ENCODE results near the gene LRIF1.

The LRIF1 gene

DNA sequence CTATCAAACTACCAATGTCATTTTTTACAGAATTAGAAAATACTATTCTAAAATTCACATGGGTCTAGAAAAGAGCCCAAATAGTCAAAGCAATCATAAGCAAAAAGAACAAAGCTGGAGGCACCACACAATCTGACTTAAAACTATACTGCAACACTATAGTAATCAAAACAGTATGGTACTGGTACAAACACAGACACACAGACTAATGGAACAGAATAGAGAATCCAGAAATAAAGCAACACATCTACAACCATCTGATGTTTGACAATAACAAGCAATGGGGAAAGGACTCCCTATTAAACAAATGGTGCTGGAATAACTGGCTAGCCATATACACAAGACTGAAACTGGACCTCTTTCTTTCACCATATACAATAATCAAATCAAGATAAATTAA is 50.9 kb downstream of the LRIF1 start:
- no peaks in the 10 kb centered on the region for H3K27me3 ChIP-seq (ENCODE audit: insufficient read depth, low read depth, severe bottlenecking)
- H3K9me3 ChIP-seq (ENCODE audit: severe bottlenecking) = no peaks in the 10 kb centered on the region
- H3K27ac ChIP-seq = no peak overlapping the region
- H3K36me3 ChIP-seq = no peaks in the 10 kb centered on the region
- no peak overlapping the region for H3K4me3 ChIP-seq (ENCODE audit: low read depth, low read length)
- TF ChIP-seq, protein P1, sequence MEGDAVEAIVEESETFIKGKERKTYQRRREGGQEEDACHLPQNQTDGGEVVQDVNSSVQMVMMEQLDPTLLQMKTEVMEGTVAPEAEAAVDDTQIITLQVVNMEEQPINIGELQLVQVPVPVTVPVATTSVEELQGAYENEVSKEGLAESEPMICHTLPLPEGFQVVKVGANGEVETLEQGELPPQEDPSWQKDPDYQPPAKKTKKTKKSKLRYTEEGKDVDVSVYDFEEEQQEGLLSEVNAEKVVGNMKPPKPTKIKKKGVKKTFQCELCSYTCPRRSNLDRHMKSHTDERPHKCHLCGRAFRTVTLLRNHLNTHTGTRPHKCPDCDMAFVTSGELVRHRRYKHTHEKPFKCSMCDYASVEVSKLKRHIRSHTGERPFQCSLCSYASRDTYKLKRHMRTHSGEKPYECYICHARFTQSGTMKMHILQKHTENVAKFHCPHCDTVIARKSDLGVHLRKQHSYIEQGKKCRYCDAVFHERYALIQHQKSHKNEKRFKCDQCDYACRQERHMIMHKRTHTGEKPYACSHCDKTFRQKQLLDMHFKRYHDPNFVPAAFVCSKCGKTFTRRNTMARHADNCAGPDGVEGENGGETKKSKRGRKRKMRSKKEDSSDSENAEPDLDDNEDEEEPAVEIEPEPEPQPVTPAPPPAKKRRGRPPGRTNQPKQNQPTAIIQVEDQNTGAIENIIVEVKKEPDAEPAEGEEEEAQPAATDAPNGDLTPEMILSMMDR (IDR thresholded peaks at IDR 0.05; ENCODE audit: low read depth, low read length) = no peak
- no peak for DNase-seq

- H3K36me3 ChIP-seq = no peaks in the 10 kb centered on the region
Observed at GRCh38 chr1:110903853-110904500, 59.7 kb downstream of the LRIF1 start.

DNA sequence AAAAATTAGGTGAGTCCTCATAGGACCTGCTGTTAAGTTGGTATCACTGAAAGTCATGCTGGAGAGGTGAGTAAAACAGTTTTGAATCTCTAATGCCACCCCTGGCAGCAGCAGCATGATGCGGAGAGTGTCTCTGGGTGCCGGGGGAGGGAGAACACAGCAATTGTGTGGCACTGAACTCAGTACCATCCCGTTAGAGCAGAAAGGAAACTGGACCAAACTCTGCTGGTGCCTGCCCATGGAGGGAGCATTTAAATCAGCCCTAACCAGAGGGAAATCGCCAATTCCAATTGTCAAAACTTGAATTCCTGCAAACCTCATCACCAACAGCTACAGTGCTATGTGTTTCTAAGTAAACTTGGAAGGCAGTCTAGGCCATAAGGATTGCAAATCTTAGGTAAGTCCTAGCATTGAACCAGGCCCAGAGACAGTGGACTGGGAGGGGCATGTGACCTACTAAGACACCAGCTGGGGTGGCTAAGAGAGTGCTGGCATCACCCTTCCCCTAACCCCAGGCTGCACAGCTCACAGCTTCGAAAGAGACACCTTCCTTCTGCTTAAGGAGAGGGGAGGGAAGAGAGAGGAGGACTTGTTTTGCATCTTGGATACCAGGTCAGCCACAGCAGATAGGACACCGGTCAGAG is 60.8 kb downstream of the LRIF1 start:
- DNase-seq = no peak
- no peaks in the 10 kb centered on the region for H3K36me3 ChIP-seq
- TF ChIP-seq, protein P1 (IDR thresholded peaks at IDR 0.05; ENCODE audit: low read depth, low read length) = no peak
- H3K9me3 ChIP-seq (ENCODE audit: severe bottlenecking) = no peaks in the 10 kb centered on the region
- H3K27ac ChIP-seq = no peak overlapping the region
- no peaks in the 10 kb centered on the region for H3K27me3 ChIP-seq (ENCODE audit: insufficient read depth, low read depth, severe bottlenecking)
- H3K4me3 ChIP-seq (ENCODE audit: low read depth, low read length) = no peak overlapping the region

More at GRCh38 chr1:110903853-110904500, 59.7 kb downstream of the LRIF1 start:
- Histone ChIP-seq H3K9me3 (ENCODE audit: severe bottlenecking) (no peaks in the 10 kb centered on the region), H3K4me3 (ENCODE audit: low read depth, low read length) (no peak overlapping the region), H3K27ac (no peak overlapping the region), H3K27me3 (ENCODE audit: insufficient read depth, low read depth, severe bottlenecking) (no peaks in the 10 kb centered on the region)
- no peak for DNase-seq
- TF ChIP-seq, protein P1 (IDR thresholded peaks at IDR 0.05; ENCODE audit: low read depth, low read length) = no peak

DNA sequence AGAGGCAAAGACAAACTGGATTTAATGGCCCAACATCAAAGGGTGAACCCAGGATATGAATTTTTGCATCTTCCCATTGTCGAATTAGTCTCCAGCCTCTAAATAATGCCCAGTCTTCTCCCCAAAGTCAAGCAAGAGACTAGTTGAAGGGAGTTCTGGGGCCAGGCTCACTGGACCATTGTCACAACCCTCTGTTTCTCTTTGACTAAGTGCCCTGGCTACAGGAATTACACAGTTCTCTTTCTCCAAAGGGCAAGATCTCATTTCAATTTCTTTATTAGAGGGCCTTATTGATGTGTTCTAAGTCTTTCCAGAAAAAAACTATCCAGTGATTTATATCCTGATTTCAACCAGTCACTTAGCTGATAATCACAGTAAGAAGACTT is 64.3 kb downstream of the LRIF1 start:
- Histone ChIP-seq H3K36me3 (no peaks in the 10 kb centered on the region), H3K27ac (no peak overlapping the region), H3K4me3 (ENCODE audit: low read depth, low read length) (no peak overlapping the region), H3K27me3 (ENCODE audit: insufficient read depth, low read depth, severe bottlenecking) (no peaks in the 10 kb centered on the region), H3K9me3 (ENCODE audit: severe bottlenecking) (no peaks in the 10 kb centered on the region)
- TF ChIP-seq, protein P1 (IDR thresholded peaks at IDR 0.05; ENCODE audit: low read depth, low read length) = no peak
- DNase-seq = no peak

GRCh38 chr1:110898734-110899457 is 64.8 kb downstream of the LRIF1 start:
- H3K9me3 ChIP-seq (ENCODE audit: severe bottlenecking) = no peaks in the 10 kb centered on the region
- H3K27me3 ChIP-seq (ENCODE audit: insufficient read depth, low read depth, severe bottlenecking) = no peaks in the 10 kb centered on the region
- no peak overlapping the region for H3K4me3 ChIP-seq (ENCODE audit: low read depth, low read length)
- no peaks in the 10 kb centered on the region for H3K36me3 ChIP-seq
- DNase-seq = no peak
- no peak overlapping the region for H3K27ac ChIP-seq
- TF ChIP-seq, protein P1 (IDR thresholded peaks at IDR 0.05; ENCODE audit: low read depth, low read length) = no peak
